GM12878 (cell line): ENCODE data around the gene LRRK1. TPM values are rescaled to one million over a fixed set of nuclear protein-coding genes. Genes with fewer than 3 reads are reported as not detected.

Source experiments
- ATAC-seq: fragments of 200-7000 bp; cut with Tn5 transposase; 3 replicates; pipeline ENCODE4 v1.9.1; 2020; ENCODE audit warnings: mild to moderate bottlenecking, moderate library complexity
- BruUV-seq: library from RNA; stranded (reverse); fragments of 400-500 nt; replicated peaks from 2 replicates; lab custom pipeline; 2021; lab: Mats Ljungman, UMichigan
- CTCF ChIA-PET: fragments of 300-600 bp; sonication (Branson Sonifier 250); formaldehyde crosslinking; extraction: SDS; loops from one replicate; lab custom pipeline; 2021; ENCODE audit warnings: inconsistent platforms; lab: Yijun Ruan, JAX
- POLR2A ChIA-PET: fragments of 350-600 bp; formaldehyde crosslinking; extraction: SDS; loops from one replicate; lab custom pipeline; 2021; ENCODE audit warnings: inconsistent platforms; lab: Charles Lee
- RAD21 ChIA-PET: fragments of 300-600 bp; sonication (Branson Sonifier 250); formaldehyde crosslinking; loops from one replicate; lab custom pipeline; 2023; ENCODE audit warnings: antibody characterized with exemption; ENCODE audit not compliant: unreplicated experiment; lab: Charles Lee
- SMC1A ChIA-PET: fragments of 300-600 bp; sonication (Branson Sonifier 250); formaldehyde crosslinking; loops from one replicate; lab custom pipeline; 2023; ENCODE audit not compliant: unreplicated experiment, uncharacterized antibody; lab: Charles Lee
- DNase-seq: peaks from one replicate; pipeline ENCODE4 v3.0.0-alpha.2; 2011; ENCODE audit warnings: low read depth, low spot score
- FAIRE-seq: peaks from 3 replicates; lab custom pipeline; 2011; peaks lifted over from hg19 to GRCh38; lab: Jason Lieb, UNC
- H2AFZ ChIP-seq: 2 replicates; pipeline ENCODE4 v1.6.0; 2011; ENCODE audit warnings: low read depth, low read length, control low read depth; ENCODE audit not compliant: control insufficient read depth
- H3K27ac ChIP-seq: 2 replicates; pipeline ENCODE4 v1.5.1; 2011; ENCODE audit warnings: control low read depth; ENCODE audit not compliant: control insufficient read depth, insufficient read depth
- H3K27me3 ChIP-seq, 2 experiments: replicated peaks in 1 of 2; 2 replicates each; pipeline versions ENCODE4 v1.6.0 to v1.6.1; 2011; ENCODE audit warnings: low read length in 1 of 2; ENCODE audit not compliant: control insufficient read depth in 2 of 2, insufficient read depth in 2 of 2
- H3K36me3 ChIP-seq, 2 experiments: 2 replicates each; pipeline ENCODE4 v1.5.1; 2011; ENCODE audit warnings: low read length in 1 of 2; ENCODE audit not compliant: control insufficient read depth in 2 of 2, insufficient read depth in 2 of 2
- H3K4me1 ChIP-seq: 2 replicates; pipeline ENCODE4 v1.6.1; 2011; ENCODE audit warnings: mild to moderate bottlenecking, low read length, moderate library complexity, mixed read lengths; ENCODE audit not compliant: control insufficient read depth, insufficient read depth
- H3K4me2 ChIP-seq: 2 replicates; pipeline ENCODE4 v1.6.0; 2011; ENCODE audit warnings: control low read depth; ENCODE audit not compliant: control insufficient read depth, insufficient read depth
- H3K4me3 ChIP-seq: fragments of 200-600 bp; sonication (generic); 2 replicates; pipeline ENCODE4 v1.5.1; 2016
- H3K79me2 ChIP-seq: 2 replicates; pipeline ENCODE4 v1.6.0; 2011; ENCODE audit warnings: low read length; ENCODE audit not compliant: control insufficient read depth, insufficient read depth
- H3K9ac ChIP-seq: 2 replicates; pipeline ENCODE4 v1.8.0; 2011; ENCODE audit warnings: low read length, control low read depth, mixed read lengths; ENCODE audit not compliant: control insufficient read depth, insufficient read depth
- H3K9me3 ChIP-seq: replicated peaks from 3 replicates; pipeline ENCODE4 v1.5.1; 2011; ENCODE audit warnings: mild to moderate bottlenecking, low read length; ENCODE audit not compliant: control insufficient read depth, insufficient read depth
- H4K20me1 ChIP-seq: 2 replicates; pipeline ENCODE4 v1.6.0; 2011; ENCODE audit not compliant: control insufficient read depth, insufficient read depth
- ATF7 ChIP-seq: fragments of 450-650 bp; IDR thresholded peaks from 2 replicates; pipeline ENCODE4 v1.6.1; 2016; ENCODE audit warnings: low read depth, mild to moderate bottlenecking
- BHLHE40 ChIP-seq, 2 experiments: fragments of 450-650 bp in 1 of 2; IDR thresholded peaks; 2 replicates each; pipeline ENCODE4 v1.6.1; 2011 to 2017; ENCODE audit warnings: low read depth in 2 of 2, borderline replicate concordance in 1 of 2, improper control_type of control experiment in 1 of 2, low read length in 1 of 2, mild to moderate bottlenecking in 1 of 2
- ESRRA ChIP-seq: IDR thresholded peaks from 2 replicates; pipeline ENCODE4 v1.6.1; 2012; ENCODE audit warnings: mild to moderate bottlenecking, low read length, improper control_type of control experiment
- HDGF ChIP-seq: fragments of 450-650 bp; IDR thresholded peaks from 2 replicates; pipeline ENCODE4 v1.6.1; 2016; ENCODE audit warnings: antibody characterized with exemption
- IKZF2 ChIP-seq, 2 experiments: fragments of 450-650 bp; IDR thresholded peaks; 2 replicates each; pipeline ENCODE4 v1.6.1; 2017; ENCODE audit warnings: mild to moderate bottlenecking in 2 of 2, moderate library complexity in 2 of 2
- MTA2 ChIP-seq: fragments of 450-650 bp; IDR thresholded peaks from 2 replicates; pipeline ENCODE4 v1.6.1; 2016; ENCODE audit warnings: low read depth, mild to moderate bottlenecking, moderate library complexity
- MXI1 ChIP-seq: fragments of 150-350 bp; IDR thresholded peaks from 2 replicates; pipeline ENCODE4 v1.6.1; 2011; ENCODE audit warnings: low read depth, mild to moderate bottlenecking, inconsistent platforms, low read length, improper control_type of control experiment
- NBN ChIP-seq: fragments of 450-650 bp; IDR thresholded peaks from 2 replicates; pipeline ENCODE4 v1.6.1; 2016
- POU2F2 ChIP-seq: IDR thresholded peaks from 3 replicates; pipeline ENCODE4 v1.6.1; 2011; ENCODE audit warnings: low read depth, mild to moderate bottlenecking, low read length, borderline replicate concordance
- SMAD5 ChIP-seq: IDR thresholded peaks from 2 replicates; pipeline ENCODE4 v1.6.1; 2016; ENCODE audit warnings: antibody characterized with exemption, low read depth
- SMARCA5 ChIP-seq: fragments of 450-650 bp; IDR thresholded peaks from 2 replicates; pipeline ENCODE4 v1.6.1; 2017; ENCODE audit warnings: mild to moderate bottlenecking
- SREBF1 ChIP-seq: IDR thresholded peaks from 2 replicates; pipeline ENCODE4 v1.6.1; 2012; ENCODE audit warnings: mild to moderate bottlenecking, low read length
- TAF1 ChIP-seq: IDR thresholded peaks from 2 replicates; pipeline ENCODE4 v1.6.1; 2011; ENCODE audit warnings: mild to moderate bottlenecking, low read depth, low read length, borderline replicate concordance
- ZNF217 ChIP-seq: fragments of 450-650 bp; IDR thresholded peaks from 2 replicates; pipeline ENCODE4 v1.6.1; 2017; ENCODE audit warnings: antibody characterized with exemption, mild to moderate bottlenecking
- WGBS: methylation state at CpG from one replicate; pipeline ENCODE4 v1.1.6; 2016; ENCODE audit warnings: low lambda C conversion rate; ENCODE audit not compliant: insufficient replicate concordance, insufficient coverage; ENCODE audit errors: missing lambda C conversion rate; 5-methylcytosine and 5-hydroxymethylcytosine counted together
- in situ Hi-C: fragments of 300-500 bp; cut with MboI; formaldehyde crosslinking; loops from 9 replicates; pipeline ENCODE4 v1.14.3; 2018; ENCODE audit warnings: mixed read lengths
- intact Hi-C: fragments of 100-400 bp; cut with micrococcal nuclease; formaldehyde crosslinking; loops from one replicate; pipeline ENCODE4 v1.14.2; 2022; ENCODE audit not compliant: unreplicated experiment
- polyA plus RNA-seq, 11 experiments: library from polyadenylated mRNA; depleted of rRNA in 4 of 11; unstranded in 6 of 11; stranded (reverse) in 5 of 11; fragments of >200 nt; fragmentation: Nextera tagmentation in 4 of 11; fragmentation: Illumina TruSeq in 1 of 11; extraction: Ambion mirVana in 4 of 11; extraction: Trizol in 1 of 11; gene quantifications; 1 replicate in 1 of 11; 2 replicates in 10 of 11; pipeline versions ENCODE4 v1.2.1 to v1.2.3, GENCODE V29; 2011 to 2016; ENCODE audit warnings: inconsistent platforms in 2 of 11, missing spikeins in 2 of 11, low read depth in 1 of 11
- total RNA-seq, 4 experiments: library from RNA; depleted of rRNA in 3 of 4; stranded (reverse); fragments of >200 nt in 3 of 4; fragmentation: Illumina TruSeq in 1 of 4; extraction: Trizol in 1 of 4; gene quantifications; 2 replicates each; pipeline versions ENCODE4 v1.2.1 to v1.2.3, GENCODE V29; 2013 to 2021
- TF ChIP-seq, protein P1 (sequence below): fragments of 450-650 bp; IDR thresholded peaks from 2 replicates; pipeline ENCODE4 v1.6.1; 2016; ENCODE audit warnings: mild to moderate bottlenecking
- TF ChIP-seq, protein P2 (sequence below): fragments of 450-650 bp; IDR thresholded peaks from 2 replicates; pipeline ENCODE4 v1.6.1; 2017; ENCODE audit warnings: mild to moderate bottlenecking, moderate library complexity
- TF ChIP-seq, protein P3 (sequence below): fragments of 450-650 bp; IDR thresholded peaks from 2 replicates; pipeline ENCODE4 v1.6.1; 2016; ENCODE audit warnings: mild to moderate bottlenecking

The LRRK1 gene
- total and polyA plus RNA-seq, 10 of the 15 experiments (the other 5 are each of a cell fraction or from before 2014, with no cell fraction given): 2.2 to 58.3 (median 17.9) TPM

DNA sequence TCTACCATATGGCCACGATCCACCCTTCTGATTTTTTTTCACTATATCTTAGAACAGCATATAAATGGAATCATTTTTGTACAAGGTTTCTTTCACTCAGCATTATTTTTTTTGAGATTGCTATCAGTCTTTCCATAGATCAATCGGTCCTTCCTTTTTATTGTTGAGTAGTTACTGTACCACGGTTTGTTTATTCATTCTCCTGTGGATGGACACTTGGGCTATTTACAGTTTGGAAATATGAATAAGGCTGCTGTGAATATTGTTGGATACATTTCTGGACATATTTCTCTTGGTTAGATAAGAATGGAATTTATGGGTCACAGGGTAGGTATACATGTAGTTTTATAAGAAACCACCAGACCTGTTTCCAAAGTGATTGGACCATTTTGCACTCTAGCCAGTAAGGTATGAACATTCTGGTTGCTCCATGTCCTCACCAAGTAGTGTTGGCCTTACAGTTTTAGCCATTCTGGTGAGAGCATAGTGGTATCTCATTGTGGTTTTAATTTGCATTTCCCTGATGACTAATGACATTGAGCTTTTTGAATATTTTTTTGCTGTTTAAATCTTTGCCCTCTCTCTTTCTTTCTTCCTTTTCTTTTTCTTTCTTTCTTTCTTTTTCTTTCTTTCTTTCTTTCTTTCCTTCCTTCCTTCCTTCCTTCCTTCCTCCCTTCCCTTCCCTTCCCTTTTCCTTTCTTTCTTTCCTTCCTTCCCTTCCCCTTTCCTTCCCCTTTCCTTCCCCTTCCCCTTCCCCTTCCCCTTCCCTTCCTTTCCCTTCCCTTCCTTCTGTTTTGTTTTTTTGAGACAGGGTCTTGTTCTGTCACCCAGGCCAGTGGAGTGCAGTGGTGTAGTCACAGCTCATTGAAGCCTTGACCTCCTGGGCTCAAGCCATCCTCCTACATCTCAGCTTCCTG, 49.2 kb downstream of the LRRK1 start:
- ChIA-PET RAD21 (interaction anchor here (0.8 to 2.4 kb wide), 12 partner anchors 19 to 531 kb away, joined by 3 to 18 read pairs (median 7); partner anchors contain the start of gene LRRK1), SMC1A (interaction anchor here (0.6 to 4.8 kb wide), 21 partner anchors 10 to 1228 kb away, joined by 3 to 36 read pairs (median 3); partner anchors contain the start of gene LRRK1), CTCF (interaction anchor here (0.7 to 2.0 kb wide), 7 partner anchors 10 to 49 kb away, joined by 3 to 18 read pairs (median 3); partner anchors contain the start of gene LRRK1), POLR2A (interaction anchor here (0.5 to 1.7 kb wide), 12 partner anchors 10 to 395 kb away, joined by 3 to 12 read pairs (median 4); no protein-coding TSS in a partner anchor)
- in situ Hi-C loops (no loop called here), intact Hi-C loops (no loop called here)
- peak; percentile 88 for ATAC-seq
- no peak overlapping the region for H3K4me3 ChIP-seq
- H3K27me3 ChIP-seq: no peaks in the 10 kb centered on the region
- peaks cover 7% of the 10 kb centered on the region for H3K4me1 ChIP-seq
- H3K79me2 ChIP-seq: no peaks in the 10 kb centered on the region; the same call in 1 of the 2 replicates
- no peaks in the 10 kb centered on the region for H4K20me1 ChIP-seq
- no peak overlapping the region for H3K9ac ChIP-seq
- H3K27ac ChIP-seq: no peak overlapping the region
- BruUV-seq: no TSS peak
- 99% methylated on average over 3 of the region's 3 CpGs for WGBS
- no peak overlapping the region for H3K4me2 ChIP-seq
- H3K36me3 ChIP-seq: peaks cover 0 to 7% of the 10 kb centered on the region in 2 experiments; a peak in 3 of 4 replicates
- DNase-seq: peak; percentile 30
- H2AFZ ChIP-seq: no peak overlapping the region
- H3K9me3 ChIP-seq: peaks cover 3% of the 10 kb centered on the region; the same call in 1 of the 3 replicates
- peak; percentile 65 for FAIRE-seq
- TF ChIP-seq, protein P1, sequence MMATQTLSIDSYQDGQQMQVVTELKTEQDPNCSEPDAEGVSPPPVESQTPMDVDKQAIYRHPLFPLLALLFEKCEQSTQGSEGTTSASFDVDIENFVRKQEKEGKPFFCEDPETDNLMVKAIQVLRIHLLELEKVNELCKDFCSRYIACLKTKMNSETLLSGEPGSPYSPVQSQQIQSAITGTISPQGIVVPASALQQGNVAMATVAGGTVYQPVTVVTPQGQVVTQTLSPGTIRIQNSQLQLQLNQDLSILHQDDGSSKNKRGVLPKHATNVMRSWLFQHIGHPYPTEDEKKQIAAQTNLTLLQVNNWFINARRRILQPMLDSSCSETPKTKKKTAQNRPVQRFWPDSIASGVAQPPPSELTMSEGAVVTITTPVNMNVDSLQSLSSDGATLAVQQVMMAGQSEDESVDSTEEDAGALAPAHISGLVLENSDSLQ: peak; percentile 30; the same call in 1 of the 2 replicates
- TF ChIP-seq ATF7 (peak; percentile 92), POU2F2 (peak; percentile 83; the same call in 1 of the 3 replicates), ESRRA (no peak), SREBF1 (no peak), HDGF (0 out of 2 replicates have a peak, but pooled peaks have one; percentile 76), ZNF217 (no peak), MTA2 (peak; percentile 90), BHLHE40 (IDR thresholded peaks at IDR 0.05; ENCODE audit: borderline replicate concordance in 1 of 2, low read depth in 2 of 2, low read length in 1 of 2) (peak in 1 of 2 experiments; percentile 13; a peak in 1 of 4 replicates), MXI1 (no peak), IKZF2 (IDR thresholded peaks at IDR 0.05) (peak; percentile 37 to 43; a peak in 3 of 4 replicates), SMAD5 (no peak), TAF1 (no peak), NBN (peak; percentile 81), SMARCA5 (no peak)
- TF ChIP-seq, protein P2, sequence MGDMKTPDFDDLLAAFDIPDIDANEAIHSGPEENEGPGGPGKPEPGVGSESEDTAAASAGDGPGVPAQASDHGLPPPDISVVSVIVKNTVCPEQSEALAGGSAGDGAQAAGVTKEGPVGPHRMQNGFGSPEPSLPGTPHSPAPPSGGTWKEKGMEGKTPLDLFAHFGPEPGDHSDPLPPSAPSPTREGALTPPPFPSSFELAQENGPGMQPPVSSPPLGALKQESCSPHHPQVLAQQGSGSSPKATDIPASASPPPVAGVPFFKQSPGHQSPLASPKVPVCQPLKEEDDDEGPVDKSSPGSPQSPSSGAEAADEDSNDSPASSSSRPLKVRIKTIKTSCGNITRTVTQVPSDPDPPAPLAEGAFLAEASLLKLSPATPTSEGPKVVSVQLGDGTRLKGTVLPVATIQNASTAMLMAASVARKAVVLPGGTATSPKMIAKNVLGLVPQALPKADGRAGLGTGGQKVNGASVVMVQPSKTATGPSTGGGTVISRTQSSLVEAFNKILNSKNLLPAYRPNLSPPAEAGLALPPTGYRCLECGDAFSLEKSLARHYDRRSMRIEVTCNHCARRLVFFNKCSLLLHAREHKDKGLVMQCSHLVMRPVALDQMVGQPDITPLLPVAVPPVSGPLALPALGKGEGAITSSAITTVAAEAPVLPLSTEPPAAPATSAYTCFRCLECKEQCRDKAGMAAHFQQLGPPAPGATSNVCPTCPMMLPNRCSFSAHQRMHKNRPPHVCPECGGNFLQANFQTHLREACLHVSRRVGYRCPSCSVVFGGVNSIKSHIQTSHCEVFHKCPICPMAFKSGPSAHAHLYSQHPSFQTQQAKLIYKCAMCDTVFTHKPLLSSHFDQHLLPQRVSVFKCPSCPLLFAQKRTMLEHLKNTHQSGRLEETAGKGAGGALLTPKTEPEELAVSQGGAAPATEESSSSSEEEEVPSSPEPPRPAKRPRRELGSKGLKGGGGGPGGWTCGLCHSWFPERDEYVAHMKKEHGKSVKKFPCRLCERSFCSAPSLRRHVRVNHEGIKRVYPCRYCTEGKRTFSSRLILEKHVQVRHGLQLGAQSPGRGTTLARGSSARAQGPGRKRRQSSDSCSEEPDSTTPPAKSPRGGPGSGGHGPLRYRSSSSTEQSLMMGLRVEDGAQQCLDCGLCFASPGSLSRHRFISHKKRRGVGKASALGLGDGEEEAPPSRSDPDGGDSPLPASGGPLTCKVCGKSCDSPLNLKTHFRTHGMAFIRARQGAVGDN: peak; percentile 30; the same call in 1 of the 2 replicates
- TF ChIP-seq, protein P3, sequence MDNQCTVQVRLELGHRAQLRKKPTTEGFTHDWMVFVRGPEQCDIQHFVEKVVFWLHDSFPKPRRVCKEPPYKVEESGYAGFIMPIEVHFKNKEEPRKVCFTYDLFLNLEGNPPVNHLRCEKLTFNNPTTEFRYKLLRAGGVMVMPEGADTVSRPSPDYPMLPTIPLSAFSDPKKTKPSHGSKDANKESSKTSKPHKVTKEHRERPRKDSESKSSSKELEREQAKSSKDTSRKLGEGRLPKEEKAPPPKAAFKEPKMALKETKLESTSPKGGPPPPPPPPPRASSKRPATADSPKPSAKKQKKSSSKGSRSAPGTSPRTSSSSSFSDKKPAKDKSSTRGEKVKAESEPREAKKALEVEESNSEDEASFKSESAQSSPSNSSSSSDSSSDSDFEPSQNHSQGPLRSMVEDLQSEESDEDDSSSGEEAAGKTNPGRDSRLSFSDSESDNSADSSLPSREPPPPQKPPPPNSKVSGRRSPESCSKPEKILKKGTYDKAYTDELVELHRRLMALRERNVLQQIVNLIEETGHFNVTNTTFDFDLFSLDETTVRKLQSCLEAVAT: peak; percentile 65; the same call in 1 of the 2 replicates
